Measurements from ENCODE around the gene AKAP13.
A peak's percentile ranks its signal among the peaks of the same experiment; 100 is the strongest.

Gene AKAP13

GRCh38 chr15:85725564-85725963 is 345.2 kb downstream of the AKAP13 start:
- peaks cover 99% of the 10 kb centered on the region for H3K36me3 ChIP-seq

GRCh38 chr15:85726454-85726853 is 346.1 kb downstream of the AKAP13 start:
- no peaks in the 10 kb centered on the region for H3K9me3 ChIP-seq
- H3K27me3 ChIP-seq = no peaks in the 10 kb centered on the region
- peaks cover 99% of the 10 kb centered on the region for H3K36me3 ChIP-seq
- H3K4me3 ChIP-seq (ENCODE audit: low read depth in 1 of 2, low read length in 1 of 2) = no peak overlapping the region
- H3K4me1 ChIP-seq (ENCODE audit: control insufficient read depth in 1 of 2, insufficient read depth in 1 of 2, low read depth in 1 of 2, low read length in 1 of 2) = no peaks in the 10 kb centered on the region
- H3K27ac ChIP-seq = no peak overlapping the region
- TF ChIP-seq CTCF (IDR thresholded peaks at IDR 0.05) = no peak

More at GRCh38 chr15:85725564-85725963, 345.2 kb downstream of the AKAP13 start:
- TF ChIP-seq CTCF (IDR thresholded peaks at IDR 0.05) = no peak
- no peaks in the 10 kb centered on the region for H3K4me1 ChIP-seq (ENCODE audit: control insufficient read depth in 1 of 2, insufficient read depth in 1 of 2, low read depth in 1 of 2, low read length in 1 of 2)
- H3K27ac ChIP-seq = no peak overlapping the region
- H3K9me3 ChIP-seq = no peaks in the 10 kb centered on the region
- H3K27me3 ChIP-seq = no peaks in the 10 kb centered on the region
- H3K4me3 ChIP-seq (ENCODE audit: low read depth in 1 of 2, low read length in 1 of 2) = no peak overlapping the region

GRCh38 chr15:85727068-85727467 is 346.7 kb downstream of the AKAP13 start:
- H3K36me3 ChIP-seq = peaks cover 99% of the 10 kb centered on the region
- H3K27ac ChIP-seq = no peak overlapping the region

GRCh38 chr15:85730001-85730820 is 349.8 kb downstream of the AKAP13 start:
- Histone ChIP-seq H3K4me3 (ENCODE audit: low read depth in 1 of 2, low read length in 1 of 2) (no peak overlapping the region), H3K4me1 (ENCODE audit: control insufficient read depth in 1 of 2, insufficient read depth in 1 of 2, low read depth in 1 of 2, low read length in 1 of 2) (no peaks in the 10 kb centered on the region), H3K27ac (peak overlapping the region; percentile 32), H3K36me3 (peaks cover 95% of the 10 kb centered on the region), H3K27me3 (no peaks in the 10 kb centered on the region), H3K9me3 (no peaks in the 10 kb centered on the region)
- TF ChIP-seq CTCF (IDR thresholded peaks at IDR 0.05) = peak; percentile 56

More at GRCh38 chr15:85727068-85727467, 346.7 kb downstream of the AKAP13 start:
- Histone ChIP-seq H3K9me3 (no peaks in the 10 kb centered on the region), H3K27me3 (no peaks in the 10 kb centered on the region), H3K4me1 (ENCODE audit: control insufficient read depth in 1 of 2, insufficient read depth in 1 of 2, low read depth in 1 of 2, low read length in 1 of 2) (no peaks in the 10 kb centered on the region), H3K4me3 (ENCODE audit: low read depth in 1 of 2, low read length in 1 of 2) (no peak overlapping the region)
- no peak for TF ChIP-seq CTCF (IDR thresholded peaks at IDR 0.05)

GRCh38 chr15:85733416-85733815 is 353.0 kb downstream of the AKAP13 start:
- no peaks in the 10 kb centered on the region for H3K9me3 ChIP-seq
- no peaks in the 10 kb centered on the region for H3K27me3 ChIP-seq
- H3K36me3 ChIP-seq = peaks cover 95% of the 10 kb centered on the region
- no peak overlapping the region for H3K27ac ChIP-seq
- no peaks in the 10 kb centered on the region for H3K4me1 ChIP-seq (ENCODE audit: control insufficient read depth in 1 of 2, insufficient read depth in 1 of 2, low read depth in 1 of 2, low read length in 1 of 2)
- no peak overlapping the region for H3K4me3 ChIP-seq (ENCODE audit: low read depth in 1 of 2, low read length in 1 of 2)
- no peak for TF ChIP-seq CTCF (IDR thresholded peaks at IDR 0.05)
